DMS153 (cell line): ENCODE measurements around the gene AMBP.
"Not testable (repeated sequence)": the region's sequence is repeated elsewhere in the genome, so short reads cannot be mapped to it uniquely, and the experiment has no call there.

ENCODE experiments used
- DNase-seq: peaks from one replicate; lab custom pipeline; 2025; lab: John Stamatoyannopoulos, UW

The AMBP gene

GRCh38 chr9:114050646-114051045 lies 27.5 kb downstream of the AMBP start:
- DNase-seq = no peak

GRCh38 chr9:114050226-114050568 lies 27.9 kb downstream of the AMBP start:
- no peak for DNase-seq

- no peak for DNase-seq
Measured at GRCh38 chr9:114049441-114050225, 28.5 kb downstream of the AMBP start.

GRCh38 chr9:114048533-114049415 lies 29.3 kb downstream of the AMBP start:
- no peak for DNase-seq

GRCh38 chr9:114047717-114048116 lies 30.4 kb downstream of the AMBP start:
- no peak for DNase-seq

- DNase-seq = no peak
Measured at GRCh38 chr9:114046875-114047274, 31.2 kb downstream of the AMBP start.

- DNase-seq = no peak
Measured at GRCh38 chr9:114046237-114046755, 31.8 kb downstream of the AMBP start.

- not testable (repeated sequence) for DNase-seq
Measured at GRCh38 chr9:114043660-114044059, 34.4 kb downstream of the AMBP start.

- no peak for DNase-seq
Measured at GRCh38 chr9:114039484-114039883, 38.6 kb downstream of the AMBP start.

- no peak for DNase-seq
Measured at GRCh38 chr9:114038724-114039313, 39.3 kb downstream of the AMBP start.

GRCh38 chr9:114037961-114038723 lies 40.0 kb downstream of the AMBP start:
- DNase-seq = no peak

- no peak for DNase-seq
Measured at GRCh38 chr9:114037249-114037648, 40.9 kb downstream of the AMBP start.

GRCh38 chr9:114035845-114036801 lies 42.0 kb downstream of the AMBP start:
- DNase-seq = no peak

- no peak for DNase-seq
Measured at GRCh38 chr9:114035221-114035844, 42.8 kb downstream of the AMBP start.

- DNase-seq = no peak
Measured at GRCh38 chr9:114034661-114035062, 43.4 kb downstream of the AMBP start.

- no peak for DNase-seq
Measured at GRCh38 chr9:114034196-114034595, 43.9 kb downstream of the AMBP start.

- DNase-seq = no peak
Measured at GRCh38 chr9:114033397-114034103, 44.5 kb downstream of the AMBP start.

- DNase-seq = no peak
Measured at GRCh38 chr9:114031948-114032840, 45.9 kb downstream of the AMBP start.
